GM23338 (cell line): ENCODE data around the gene BBX. TPM values are rescaled to one million over a fixed set of nuclear protein-coding genes. Genes with fewer than 3 reads are reported as not detected.

Experiments
- ATAC-seq: fragments of 200-7000 bp; cut with Tn5 transposase; 3 replicates; pipeline ENCODE4 v1.9.1; 2020
- DNase-seq: peaks from one replicate; pipeline ENCODE4 v3.0.0-alpha.2; 2015; ENCODE audit warnings: low spot score
- H2AFZ ChIP-seq: fragments of 200-600 bp; sonication (generic); 2 replicates; pipeline ENCODE4 v1.8.0; 2016; ENCODE audit warnings: antibody characterized with exemption, mild to moderate bottlenecking, moderate library complexity
- H3F3A ChIP-seq: fragments of 200-600 bp; sonication (generic); replicated peaks from 2 replicates; pipeline ENCODE4 v1.8.0; 2017; ENCODE audit warnings: antibody characterized with exemption, mixed run types, low read depth
- H3K27ac ChIP-seq: fragments of 200-600 bp; sonication (generic); 2 replicates; pipeline ENCODE4 v1.6.1; 2016; ENCODE audit warnings: low read depth
- H3K27me3 ChIP-seq: fragments of 200-600 bp; sonication (generic); 2 replicates; pipeline ENCODE4 v1.8.0; 2016; ENCODE audit warnings: mild to moderate bottlenecking, mixed run types, moderate library complexity; ENCODE audit not compliant: insufficient read depth
- H3K36me3 ChIP-seq: fragments of 200-600 bp; sonication (generic); 2 replicates; pipeline ENCODE4 v1.8.0; 2016; ENCODE audit warnings: mild to moderate bottlenecking; ENCODE audit not compliant: insufficient read depth
- H3K4me1 ChIP-seq: fragments of 200-600 bp; sonication (generic); 2 replicates; pipeline ENCODE4 v1.8.0; 2016; ENCODE audit warnings: mild to moderate bottlenecking, moderate library complexity; ENCODE audit not compliant: insufficient read depth
- H3K4me2 ChIP-seq: fragments of 200-600 bp; sonication (generic); 2 replicates; pipeline ENCODE4 v1.7.1; 2017; ENCODE audit warnings: mixed run types
- H3K4me3 ChIP-seq: fragments of 200-600 bp; sonication (generic); 2 replicates; pipeline ENCODE4 v1.6.1; 2016; ENCODE audit warnings: mixed run types
- H3K79me2 ChIP-seq: fragments of 200-600 bp; sonication (generic); replicated peaks from 2 replicates; pipeline ENCODE4 v1.8.0; 2017; ENCODE audit warnings: mild to moderate bottlenecking; ENCODE audit not compliant: insufficient read depth
- H3K9me2 ChIP-seq: fragments of 200-600 bp; sonication (generic); 2 replicates; pipeline ENCODE4 v1.8.0; 2017; ENCODE audit not compliant: insufficient read depth
- H4K20me1 ChIP-seq: fragments of 200-600 bp; sonication (generic); replicated peaks from 2 replicates; pipeline ENCODE4 v1.8.0; 2017; ENCODE audit warnings: mild to moderate bottlenecking; ENCODE audit not compliant: insufficient read depth
- H3K27ac Mint-ChIP-seq: 2 replicates; pipeline ENCODE4 v1.8.0; 2020; ENCODE audit warnings: inconsistent platforms, mild to moderate bottlenecking, moderate library complexity, mixed read lengths
- H3K27me3 Mint-ChIP-seq: 3 replicates; pipeline ENCODE4 v1.8.0; 2022; ENCODE audit warnings: low read depth, mild to moderate bottlenecking, moderate library complexity, mixed read lengths, inconsistent platforms; ENCODE audit not compliant: insufficient read depth, poor library complexity
- H3K36me3 Mint-ChIP-seq: 3 replicates; pipeline ENCODE4 v1.8.0; 2021; ENCODE audit warnings: low read depth, mild to moderate bottlenecking, inconsistent platforms, moderate library complexity, mixed read lengths
- H3K4me1 Mint-ChIP-seq: 3 replicates; pipeline ENCODE4 v1.8.0; 2020; ENCODE audit warnings: mild to moderate bottlenecking, inconsistent platforms, mixed read lengths
- H3K4me3 Mint-ChIP-seq: 3 replicates; pipeline ENCODE4 v1.8.0; 2021; ENCODE audit warnings: moderate library complexity, mild to moderate bottlenecking, inconsistent platforms, mixed read lengths
- H3K9me3 Mint-ChIP-seq: 3 replicates; pipeline ENCODE4 v1.8.0; 2020; ENCODE audit warnings: moderate library complexity, mild to moderate bottlenecking, inconsistent platforms, mixed read lengths
- CREB1 ChIP-seq: fragments of 250-450 bp; sonication (Bioruptor Pico); IDR thresholded peaks from 2 replicates; pipeline ENCODE4 v1.5.0; 2020; ENCODE audit warnings: low read depth, mild to moderate bottlenecking, moderate library complexity
- CTCF ChIP-seq, 2 experiments: fragments of 200-600 bp in 1 of 2; sonication (generic) in 1 of 2; conservative IDR thresholded peaks; 2 replicates each; pipeline versions ENCODE4 v1.5.1 to v1.6.1; 2016 to 2017; ENCODE audit warnings: antibody characterized with exemption in 2 of 2, low read depth in 2 of 2, mild to moderate bottlenecking in 2 of 2, moderate library complexity in 1 of 2
- EZH2 ChIP-seq: fragments of 200-600 bp; sonication (generic); IDR thresholded peaks from one replicate; pipeline ENCODE4 v1.8.0; 2017; ENCODE audit warnings: antibody characterized with exemption, mild to moderate bottlenecking, low read depth; ENCODE audit not compliant: unreplicated experiment
- EZH2phosphoT487 ChIP-seq: fragments of 200-600 bp; sonication (generic); IDR thresholded peaks from one replicate; pipeline ENCODE4 v1.8.1; 2018; ENCODE audit warnings: antibody characterized with exemption; ENCODE audit not compliant: unreplicated experiment
- NANOG ChIP-seq: IDR thresholded peaks from 2 replicates; pipeline ENCODE4 v1.6.1; 2016; ENCODE audit warnings: antibody characterized with exemption, borderline replicate concordance
- POLR2AphosphoS5 ChIP-seq: IDR thresholded peaks from 2 replicates; pipeline ENCODE4 v1.6.1; 2016; ENCODE audit warnings: antibody characterized with exemption, low read depth
- STAT1 ChIP-seq: IDR thresholded peaks from one replicate; pipeline ENCODE4 v1.6.1; 2016; ENCODE audit warnings: antibody characterized with exemption; ENCODE audit not compliant: unreplicated experiment
- ZNF114 ChIP-seq: fragments of 250-450 bp; sonication (Bioruptor Pico); IDR thresholded peaks from 2 replicates; pipeline ENCODE4 v1.5.0; 2020; ENCODE audit warnings: mild to moderate bottlenecking, moderate library complexity
- ZNF331 ChIP-seq: fragments of 250-450 bp; sonication (Bioruptor Pico); IDR thresholded peaks from 2 replicates; pipeline ENCODE4 v1.5.0; 2020; ENCODE audit warnings: low read depth, mild to moderate bottlenecking, moderate library complexity
- polyA plus RNA-seq: library from polyadenylated mRNA; unstranded; fragments of >200 nt; fragmentation: Nextera tagmentation; extraction: Ambion mirVana; gene quantifications from 2 replicates; pipeline ENCODE4 v1.2.1, GENCODE V29; 2016
- total RNA-seq: library from RNA; depleted of rRNA; stranded (reverse); fragments of >200 nt; shearing (Covaris generic); gene quantifications from 2 replicates; pipeline ENCODE4 v1.2.3, GENCODE V29; 2014
- TF ChIP-seq, protein P1 (sequence below): IDR thresholded peaks from one replicate; pipeline ENCODE4 v1.6.1; 2018; ENCODE audit warnings: antibody characterized with exemption; ENCODE audit not compliant: unreplicated experiment
- TF ChIP-seq, protein P2 (sequence below): fragments of 250-450 bp; sonication (Bioruptor Pico); IDR thresholded peaks from 2 replicates; pipeline ENCODE4 v1.5.0; 2020; ENCODE audit warnings: mild to moderate bottlenecking, moderate library complexity

Gene BBX
- total and polyA plus RNA-seq, 2 experiments from 2014 or later: 35.2 to 44.1 TPM

DNA sequence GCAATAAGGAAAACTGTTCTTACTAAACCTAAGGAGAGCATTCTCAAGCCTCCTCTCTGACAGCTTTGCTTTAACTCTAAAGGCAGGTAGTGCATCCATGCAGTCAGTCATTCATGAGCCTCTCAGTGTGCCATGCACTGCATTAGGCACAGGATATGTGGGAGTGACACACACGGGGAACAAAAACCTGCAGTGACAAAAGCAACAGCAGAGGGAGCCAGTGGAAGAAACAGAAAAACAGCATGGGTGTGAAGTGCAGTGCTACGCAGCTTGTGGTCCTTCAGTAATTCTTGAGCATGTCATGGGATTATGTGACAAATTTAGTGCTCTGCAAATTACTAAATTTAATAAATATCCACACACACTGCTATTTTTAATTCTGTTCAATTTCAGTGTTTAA is 230.7 kb downstream of the BBX start:
- Histone ChIP-seq H3K9me2 (no peaks in the 10 kb centered on the region), H3K4me2 (no peak overlapping the region), H3F3A (no peaks in the 10 kb centered on the region), H3K4me3 (no peak overlapping the region), H2AFZ (no peak overlapping the region), H3K36me3 (no peaks in the 10 kb centered on the region), H3K27ac (no peak overlapping the region), H4K20me1 (no peaks in the 10 kb centered on the region), H3K79me2 (no peaks in the 10 kb centered on the region), H3K27me3 (no peaks in the 10 kb centered on the region), H3K4me1 (no peaks in the 10 kb centered on the region)
- H3K27me3 Mint-ChIP-seq: no peaks in the 10 kb centered on the region
- TF ChIP-seq, protein P1, sequence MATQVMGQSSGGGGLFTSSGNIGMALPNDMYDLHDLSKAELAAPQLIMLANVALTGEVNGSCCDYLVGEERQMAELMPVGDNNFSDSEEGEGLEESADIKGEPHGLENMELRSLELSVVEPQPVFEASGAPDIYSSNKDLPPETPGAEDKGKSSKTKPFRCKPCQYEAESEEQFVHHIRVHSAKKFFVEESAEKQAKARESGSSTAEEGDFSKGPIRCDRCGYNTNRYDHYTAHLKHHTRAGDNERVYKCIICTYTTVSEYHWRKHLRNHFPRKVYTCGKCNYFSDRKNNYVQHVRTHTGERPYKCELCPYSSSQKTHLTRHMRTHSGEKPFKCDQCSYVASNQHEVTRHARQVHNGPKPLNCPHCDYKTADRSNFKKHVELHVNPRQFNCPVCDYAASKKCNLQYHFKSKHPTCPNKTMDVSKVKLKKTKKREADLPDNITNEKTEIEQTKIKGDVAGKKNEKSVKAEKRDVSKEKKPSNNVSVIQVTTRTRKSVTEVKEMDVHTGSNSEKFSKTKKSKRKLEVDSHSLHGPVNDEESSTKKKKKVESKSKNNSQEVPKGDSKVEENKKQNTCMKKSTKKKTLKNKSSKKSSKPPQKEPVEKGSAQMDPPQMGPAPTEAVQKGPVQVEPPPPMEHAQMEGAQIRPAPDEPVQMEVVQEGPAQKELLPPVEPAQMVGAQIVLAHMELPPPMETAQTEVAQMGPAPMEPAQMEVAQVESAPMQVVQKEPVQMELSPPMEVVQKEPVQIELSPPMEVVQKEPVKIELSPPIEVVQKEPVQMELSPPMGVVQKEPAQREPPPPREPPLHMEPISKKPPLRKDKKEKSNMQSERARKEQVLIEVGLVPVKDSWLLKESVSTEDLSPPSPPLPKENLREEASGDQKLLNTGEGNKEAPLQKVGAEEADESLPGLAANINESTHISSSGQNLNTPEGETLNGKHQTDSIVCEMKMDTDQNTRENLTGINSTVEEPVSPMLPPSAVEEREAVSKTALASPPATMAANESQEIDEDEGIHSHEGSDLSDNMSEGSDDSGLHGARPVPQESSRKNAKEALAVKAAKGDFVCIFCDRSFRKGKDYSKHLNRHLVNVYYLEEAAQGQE: no peak
- TF ChIP-seq CTCF (conservative IDR thresholded peaks at IDR 0.05; ENCODE audit: low read depth in 2 of 2): peak; percentile 56 to 75
- ATAC-seq: peak; percentile 94
- peak; percentile 64 for DNase-seq
- H3K9me3 Mint-ChIP-seq: no peaks in the 10 kb centered on the region
- H3K27ac Mint-ChIP-seq: no peak overlapping the region
- peaks cover 6% of the 10 kb centered on the region for H3K4me1 Mint-ChIP-seq
- H3K4me3 Mint-ChIP-seq: no peak overlapping the region
- no peaks in the 10 kb centered on the region for H3K36me3 Mint-ChIP-seq

GRCh38 chr3:107753976-107754375 is 231.2 kb downstream of the BBX start:
- Histone ChIP-seq H3K4me1 (no peaks in the 10 kb centered on the region), H3K27me3 (no peaks in the 10 kb centered on the region), H3F3A (no peaks in the 10 kb centered on the region), H3K79me2 (no peaks in the 10 kb centered on the region), H3K9me2 (no peaks in the 10 kb centered on the region), H3K27ac (no peak overlapping the region), H2AFZ (no peak overlapping the region), H3K4me3 (no peak overlapping the region), H3K36me3 (no peaks in the 10 kb centered on the region), H4K20me1 (no peaks in the 10 kb centered on the region), H3K4me2 (no peak overlapping the region)
- no peak overlapping the region for H3K27ac Mint-ChIP-seq
- no peak overlapping the region for H3K4me3 Mint-ChIP-seq
- H3K36me3 Mint-ChIP-seq: no peaks in the 10 kb centered on the region
- ATAC-seq (no peak), DNase-seq (no peak)
- H3K27me3 Mint-ChIP-seq: no peaks in the 10 kb centered on the region
- H3K4me1 Mint-ChIP-seq: peaks cover 6% of the 10 kb centered on the region
- no peaks in the 10 kb centered on the region for H3K9me3 Mint-ChIP-seq
- TF ChIP-seq, protein P2, sequence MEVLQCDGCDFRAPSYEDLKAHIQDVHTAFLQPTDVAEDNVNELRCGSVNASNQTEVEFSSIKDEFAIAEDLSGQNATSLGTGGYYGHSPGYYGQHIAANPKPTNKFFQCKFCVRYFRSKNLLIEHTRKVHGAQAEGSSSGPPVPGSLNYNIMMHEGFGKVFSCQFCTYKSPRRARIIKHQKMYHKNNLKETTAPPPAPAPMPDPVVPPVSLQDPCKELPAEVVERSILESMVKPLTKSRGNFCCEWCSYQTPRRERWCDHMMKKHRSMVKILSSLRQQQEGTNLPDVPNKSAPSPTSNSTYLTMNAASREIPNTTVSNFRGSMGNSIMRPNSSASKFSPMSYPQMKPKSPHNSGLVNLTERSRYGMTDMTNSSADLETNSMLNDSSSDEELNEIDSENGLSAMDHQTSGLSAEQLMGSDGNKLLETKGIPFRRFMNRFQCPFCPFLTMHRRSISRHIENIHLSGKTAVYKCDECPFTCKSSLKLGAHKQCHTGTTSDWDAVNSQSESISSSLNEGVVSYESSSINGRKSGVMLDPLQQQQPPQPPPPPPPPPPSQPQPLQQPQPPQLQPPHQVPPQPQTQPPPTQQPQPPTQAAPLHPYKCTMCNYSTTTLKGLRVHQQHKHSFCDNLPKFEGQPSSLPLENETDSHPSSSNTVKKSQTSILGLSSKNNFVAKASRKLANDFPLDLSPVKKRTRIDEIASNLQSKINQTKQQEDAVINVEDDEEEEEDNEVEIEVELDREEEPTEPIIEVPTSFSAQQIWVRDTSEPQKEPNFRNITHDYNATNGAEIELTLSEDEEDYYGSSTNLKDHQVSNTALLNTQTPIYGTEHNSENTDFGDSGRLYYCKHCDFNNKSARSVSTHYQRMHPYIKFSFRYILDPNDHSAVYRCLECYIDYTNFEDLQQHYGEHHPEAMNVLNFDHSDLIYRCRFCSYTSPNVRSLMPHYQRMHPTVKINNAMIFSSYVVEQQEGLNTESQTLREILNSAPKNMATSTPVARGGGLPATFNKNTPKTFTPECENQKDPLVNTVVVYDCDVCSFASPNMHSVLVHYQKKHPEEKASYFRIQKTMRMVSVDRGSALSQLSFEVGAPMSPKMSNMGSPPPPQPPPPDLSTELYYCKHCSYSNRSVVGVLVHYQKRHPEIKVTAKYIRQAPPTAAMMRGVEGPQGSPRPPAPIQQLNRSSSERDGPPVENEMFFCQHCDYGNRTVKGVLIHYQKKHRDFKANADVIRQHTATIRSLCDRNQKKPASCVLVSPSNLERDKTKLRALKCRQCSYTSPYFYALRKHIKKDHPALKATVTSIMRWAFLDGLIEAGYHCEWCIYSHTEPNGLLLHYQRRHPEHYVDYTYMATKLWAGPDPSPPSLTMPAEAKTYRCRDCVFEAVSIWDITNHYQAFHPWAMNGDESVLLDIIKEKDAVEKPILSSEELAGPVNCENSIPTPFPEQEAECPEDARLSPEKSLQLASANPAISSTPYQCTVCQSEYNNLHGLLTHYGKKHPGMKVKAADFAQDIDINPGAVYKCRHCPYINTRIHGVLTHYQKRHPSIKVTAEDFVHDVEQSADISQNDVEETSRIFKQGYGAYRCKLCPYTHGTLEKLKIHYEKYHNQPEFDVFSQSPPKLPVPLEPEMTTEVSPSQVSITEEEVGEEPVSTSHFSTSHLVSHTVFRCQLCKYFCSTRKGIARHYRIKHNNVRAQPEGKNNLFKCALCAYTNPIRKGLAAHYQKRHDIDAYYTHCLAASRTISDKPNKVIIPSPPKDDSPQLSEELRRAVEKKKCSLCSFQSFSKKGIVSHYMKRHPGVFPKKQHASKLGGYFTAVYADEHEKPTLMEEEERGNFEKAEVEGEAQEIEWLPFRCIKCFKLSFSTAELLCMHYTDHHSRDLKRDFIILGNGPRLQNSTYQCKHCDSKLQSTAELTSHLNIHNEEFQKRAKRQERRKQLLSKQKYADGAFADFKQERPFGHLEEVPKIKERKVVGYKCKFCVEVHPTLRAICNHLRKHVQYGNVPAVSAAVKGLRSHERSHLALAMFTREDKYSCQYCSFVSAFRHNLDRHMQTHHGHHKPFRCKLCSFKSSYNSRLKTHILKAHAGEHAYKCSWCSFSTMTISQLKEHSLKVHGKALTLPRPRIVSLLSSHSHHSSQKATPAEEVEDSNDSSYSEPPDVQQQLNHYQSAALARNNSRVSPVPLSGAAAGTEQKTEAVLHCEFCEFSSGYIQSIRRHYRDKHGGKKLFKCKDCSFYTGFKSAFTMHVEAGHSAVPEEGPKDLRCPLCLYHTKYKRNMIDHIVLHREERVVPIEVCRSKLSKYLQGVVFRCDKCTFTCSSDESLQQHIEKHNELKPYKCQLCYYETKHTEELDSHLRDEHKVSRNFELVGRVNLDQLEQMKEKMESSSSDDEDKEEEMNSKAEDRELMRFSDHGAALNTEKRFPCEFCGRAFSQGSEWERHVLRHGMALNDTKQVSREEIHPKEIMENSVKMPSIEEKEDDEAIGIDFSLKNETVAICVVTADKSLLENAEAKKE (CRISPR knock-in tag): no peak
- TF ChIP-seq ZNF114 (CRISPR knock-in tag): no peak
- no peak for TF ChIP-seq CREB1 (CRISPR knock-in tag)
- no peak for TF ChIP-seq EZH2
- no peak for TF ChIP-seq NANOG
- TF ChIP-seq EZH2phosphoT487: no peak
- TF ChIP-seq STAT1: no peak
- no peak for TF ChIP-seq POLR2AphosphoS5
- TF ChIP-seq ZNF331 (CRISPR knock-in tag): no peak
